Stimulated activated CD4-positive, alpha-beta T cell treated with anti-CD3 and anti-CD28 coated beads, Interleukin-15, amount 100 ng/mL, for 1 hour (primary cell): ENCODE data around the gene BACE2.
"Not testable (repeated sequence)": the region's sequence is repeated elsewhere in the genome, so short reads cannot be mapped to it uniquely, and the experiment has no call there.

Experiments used
- DNase-seq, 2 donors: peaks; one replicate each; pipeline ENCODE4 v3.0.0-alpha.2; 2020; ENCODE audit warnings: low read depth in 1 of 2, low spot score in 1 of 2

BACE2 gene

GRCh38 chr21:41182547-41182946, 14.6 kb downstream of the BACE2 start:
- DNase-seq: no peak

- DNase-seq: no peak
These were observed 15.6 kb downstream of the BACE2 start for GRCh38 chr21:41183575-41183974.

DNA sequence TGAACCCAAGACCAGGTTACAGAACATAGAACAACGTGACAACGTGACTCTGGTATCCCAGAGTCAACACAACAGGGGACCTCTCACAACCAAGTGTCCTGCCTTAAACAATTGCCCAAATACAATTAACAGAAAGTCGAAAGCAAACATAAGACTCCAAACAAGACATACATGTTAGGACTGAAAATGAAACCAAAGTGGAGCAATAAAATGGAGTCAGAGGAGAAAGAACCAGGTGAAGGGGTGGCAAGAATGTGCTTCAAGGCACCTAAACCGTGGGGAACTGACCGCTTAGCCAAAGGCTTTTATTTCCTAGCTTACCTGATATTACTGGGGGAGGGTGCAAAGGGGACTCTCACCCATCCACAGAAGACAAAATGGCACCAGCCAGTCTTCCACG, 17.8 kb downstream of the BACE2 start:
- DNase-seq: no peak

DNA sequence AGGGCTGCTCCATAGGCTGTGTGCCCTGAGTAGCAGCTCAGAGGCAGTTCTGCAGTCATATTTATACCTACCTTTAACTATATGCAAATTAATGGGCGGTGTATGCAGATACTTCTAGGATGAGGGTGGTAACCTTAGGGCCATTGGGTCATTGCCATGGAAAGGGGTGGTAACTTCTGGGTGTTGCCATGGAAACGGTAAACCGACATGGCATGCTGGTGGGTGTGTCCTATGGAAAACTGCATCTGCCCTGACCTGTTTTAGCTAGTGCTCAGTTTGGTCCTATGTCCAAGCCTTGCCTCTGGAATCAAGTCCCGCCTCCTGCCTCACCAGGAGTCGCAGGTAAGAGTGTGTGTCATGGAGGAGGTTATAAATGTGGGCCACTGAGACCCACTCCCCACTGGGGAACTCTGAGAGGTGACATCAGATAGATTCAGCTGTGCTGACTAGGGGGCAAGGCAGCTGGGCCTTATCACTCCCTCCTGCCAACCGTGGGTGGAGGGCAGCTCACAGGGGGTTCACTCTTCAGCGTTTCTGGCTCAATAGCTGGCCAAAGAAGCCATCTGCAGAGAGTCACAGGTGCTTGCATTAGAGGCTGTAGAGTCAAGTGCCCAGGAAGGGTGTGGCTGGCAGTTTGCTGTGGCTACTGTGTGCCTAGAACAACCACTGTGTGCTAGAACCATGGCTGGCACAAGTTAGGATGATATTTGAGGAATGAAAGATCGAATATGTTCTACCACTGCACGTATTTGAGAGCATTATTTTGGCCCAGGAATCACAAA, 19.0 kb downstream of the BACE2 start:
- no peak for DNase-seq

- DNase-seq: no peak
These were observed 19.6 kb downstream of the BACE2 start for GRCh38 chr21:41187537-41188025.

- no peak for DNase-seq
These were observed 20.7 kb downstream of the BACE2 start for GRCh38 chr21:41188486-41189149.

GRCh38 chr21:41189150-41189745, 21.3 kb downstream of the BACE2 start:
- no peak for DNase-seq

GRCh38 chr21:41192552-41192951, 24.6 kb downstream of the BACE2 start:
- DNase-seq: not testable (repeated sequence)

DNA sequence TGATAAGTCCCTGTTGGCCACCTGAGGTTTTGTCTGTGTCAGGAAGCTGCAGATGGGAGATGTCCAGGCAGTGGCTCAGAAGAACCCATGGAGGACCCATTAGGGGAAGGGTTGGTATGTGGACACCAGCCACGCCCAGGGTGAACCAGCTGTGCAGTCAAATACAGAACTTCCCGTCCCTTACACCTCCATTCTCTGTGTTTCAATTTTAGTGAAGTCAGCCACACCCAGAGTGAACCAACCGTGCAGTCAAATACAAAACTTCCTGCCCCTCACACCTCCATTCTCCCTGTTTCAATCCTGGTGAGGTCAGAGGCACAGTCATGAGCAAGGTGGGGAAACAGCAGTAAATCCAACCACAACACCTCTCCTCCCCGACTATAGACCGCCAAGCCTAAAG, 27.4 kb downstream of the BACE2 start:
- DNase-seq: no peak

DNA sequence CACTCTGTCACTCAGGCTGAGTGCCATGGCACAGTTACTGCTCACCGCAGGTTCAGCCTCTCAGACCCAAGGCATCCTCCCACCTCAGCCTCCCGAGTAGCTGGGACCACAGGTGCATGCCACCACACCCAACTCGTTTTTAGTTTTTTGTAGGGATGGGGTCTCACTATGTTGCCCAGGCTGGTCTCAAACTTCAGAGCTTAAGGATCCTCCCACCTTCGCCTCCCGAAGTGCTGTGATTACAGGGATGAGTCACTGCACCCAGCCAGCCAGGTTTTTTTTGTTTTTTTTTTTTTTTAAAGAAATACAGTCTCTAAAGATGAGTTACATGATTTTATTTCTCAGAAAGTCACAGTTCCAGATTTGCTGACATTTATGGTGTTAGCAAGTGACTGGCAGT, 29.0 kb downstream of the BACE2 start:
- no peak for DNase-seq

GRCh38 chr21:41197582-41197981, 29.6 kb downstream of the BACE2 start:
- DNase-seq: no peak

DNA sequence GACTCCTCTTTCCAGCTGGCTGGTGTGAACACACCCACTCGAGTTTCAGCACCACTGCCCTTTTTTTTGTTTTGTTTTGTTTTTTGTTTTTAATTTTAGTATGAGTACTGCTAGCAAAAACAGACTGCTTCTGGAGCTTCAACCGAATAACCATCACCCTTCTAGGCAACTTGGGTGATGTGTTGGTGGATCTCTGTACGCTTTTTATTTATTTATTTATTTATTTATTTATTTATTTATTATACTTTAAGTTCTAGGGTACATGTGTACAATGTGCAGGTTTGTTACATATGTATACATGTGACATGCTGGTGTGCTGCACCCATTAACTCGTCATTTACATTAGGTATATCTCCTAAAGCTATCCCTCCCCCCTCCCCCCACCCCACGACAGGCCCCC, 30.7 kb downstream of the BACE2 start:
- not testable (repeated sequence) for DNase-seq

DNA sequence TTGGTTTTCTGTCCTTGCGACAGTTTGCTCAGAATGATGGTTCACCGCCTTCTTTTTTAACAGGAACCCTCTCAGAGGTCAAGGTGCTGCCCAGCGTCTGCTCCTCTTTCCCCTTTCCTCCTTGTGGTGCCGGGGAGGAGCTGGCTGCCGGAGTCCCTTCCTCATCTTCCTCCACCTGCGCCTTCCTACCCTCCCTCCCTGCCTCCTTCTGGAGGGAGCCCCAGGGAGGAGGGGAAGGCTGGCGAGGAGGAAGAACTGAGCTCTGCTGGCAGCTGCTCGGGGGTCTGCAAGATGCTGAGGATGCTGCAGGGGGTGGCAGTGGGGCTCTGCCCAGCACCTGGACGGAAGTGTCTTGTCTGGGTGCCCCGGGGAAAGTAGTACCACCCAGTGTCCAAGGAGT, 31.2 kb downstream of the BACE2 start:
- no peak for DNase-seq

- no peak for DNase-seq
These were observed 31.6 kb downstream of the BACE2 start for GRCh38 chr21:41199588-41199987.

GRCh38 chr21:41201385-41201784, 33.4 kb downstream of the BACE2 start:
- DNase-seq: no peak

DNA sequence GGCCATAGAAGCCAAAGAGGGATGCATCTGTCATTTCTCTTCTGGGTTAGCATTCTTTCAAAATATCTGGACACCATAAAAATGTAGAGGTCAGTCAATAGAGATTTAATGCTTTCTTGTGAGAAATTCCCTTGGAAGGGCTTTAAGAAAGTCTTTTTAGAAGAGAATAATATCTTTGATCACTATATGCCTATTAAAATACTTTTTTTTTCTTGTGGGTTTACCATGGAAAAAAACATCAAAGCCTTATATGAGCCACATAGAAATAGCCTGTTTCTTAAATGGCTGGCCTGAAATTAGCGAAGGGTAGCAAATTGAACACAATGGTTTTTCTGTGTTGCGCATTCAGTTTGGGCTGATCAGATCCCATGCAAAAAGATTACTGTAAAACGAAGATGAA, 36.8 kb downstream of the BACE2 start:
- no peak for DNase-seq

DNA sequence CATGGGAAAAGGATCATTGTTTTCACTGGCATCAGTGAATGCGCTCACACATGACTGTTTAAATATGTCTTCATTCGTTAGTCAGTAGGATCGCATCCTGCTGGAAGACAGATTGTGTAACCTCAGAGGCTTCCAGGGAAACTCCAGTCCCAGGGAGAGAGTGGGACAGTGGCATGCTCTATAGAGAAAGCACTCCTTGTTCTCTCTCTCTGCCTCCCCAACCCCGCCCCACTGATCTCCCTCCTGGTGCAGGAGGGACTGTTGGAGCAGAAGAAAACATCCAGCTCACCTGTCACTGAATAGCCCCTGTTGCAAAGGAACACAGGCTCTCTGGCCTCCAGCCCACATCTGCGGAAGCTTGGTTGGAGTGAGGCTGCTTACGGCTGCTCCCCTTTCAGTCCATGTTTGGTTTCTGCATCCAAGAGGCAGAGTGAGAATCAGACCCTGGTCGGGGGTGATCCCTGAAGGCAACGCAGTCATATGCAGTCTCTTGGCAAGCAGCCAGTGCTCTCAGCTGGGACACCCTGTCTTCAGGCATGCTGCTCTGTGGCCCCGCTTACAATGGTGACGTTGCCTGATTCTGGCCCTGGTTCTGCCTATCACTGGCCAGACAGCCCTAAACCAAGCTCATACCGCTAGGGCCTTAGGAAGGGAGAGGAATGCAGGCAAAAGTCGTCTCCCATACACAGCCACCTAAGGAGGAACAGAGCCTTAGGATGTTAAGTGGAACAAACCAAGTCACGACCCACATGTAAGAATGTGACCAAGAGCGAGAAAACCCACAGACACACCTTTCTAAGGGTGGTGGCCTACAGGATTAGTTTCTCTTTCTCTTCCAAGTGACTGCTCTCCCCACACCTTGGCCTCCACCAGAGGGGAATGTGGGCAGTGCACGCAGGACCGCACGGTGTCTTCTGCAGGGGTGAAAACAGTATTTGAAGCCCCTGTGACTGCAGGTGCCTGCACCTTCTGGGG, 39.7 kb downstream of the BACE2 start:
- no peak for DNase-seq

DNA sequence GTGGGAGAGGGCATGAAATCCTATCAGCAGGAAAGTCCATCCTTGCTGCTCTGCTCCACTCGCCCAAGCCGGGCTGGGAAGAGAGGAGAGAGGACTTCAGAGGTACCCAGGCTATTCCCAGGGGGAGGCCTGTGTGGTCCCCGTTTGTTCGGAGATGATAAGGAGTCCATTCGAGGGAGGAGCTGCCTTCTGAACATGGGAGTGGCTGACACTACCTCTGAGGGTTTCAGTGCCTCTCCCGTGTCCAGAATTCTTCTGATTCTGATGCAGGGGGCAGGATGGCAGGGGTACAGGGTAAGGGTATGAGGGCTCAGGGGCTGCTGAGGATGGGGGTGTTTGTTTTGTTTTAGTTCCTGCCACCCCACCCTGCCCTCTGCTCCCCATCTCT, 40.4 kb downstream of the BACE2 start:
- no peak for DNase-seq

GRCh38 chr21:41209016-41209619, 41.2 kb downstream of the BACE2 start:
- no peak for DNase-seq

DNA sequence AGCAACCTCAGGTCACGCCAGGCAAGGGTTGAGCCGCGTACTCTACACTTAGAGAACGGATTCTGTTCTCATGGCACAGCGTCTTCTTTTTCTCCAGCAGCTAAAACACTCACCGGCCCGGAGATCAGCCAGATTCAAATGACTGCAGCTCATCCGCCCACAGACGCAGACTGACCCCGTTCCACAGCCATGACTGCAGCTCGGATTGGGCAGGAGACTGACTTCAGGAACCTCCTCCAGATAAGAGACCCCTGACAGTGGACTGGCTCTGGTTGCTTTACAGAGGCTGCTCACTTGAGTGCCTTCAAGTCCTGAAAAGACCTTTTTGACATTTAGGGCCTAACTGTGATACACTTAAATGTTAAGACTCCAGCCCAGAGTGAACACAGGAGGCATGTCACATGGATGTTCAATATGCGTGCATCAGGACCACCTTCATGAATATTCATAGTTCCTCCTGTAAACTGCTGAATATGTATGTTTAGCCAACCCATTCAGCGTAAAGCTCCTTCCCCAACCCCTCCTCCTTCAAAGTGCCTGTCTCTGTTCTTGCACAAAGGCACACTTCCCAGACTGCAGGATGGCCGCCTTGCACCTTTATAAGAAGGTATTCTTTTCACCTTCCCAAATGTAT, 42.6 kb downstream of the BACE2 start:
- DNase-seq: no peak
